ENCODE results near the gene ZNF530.
A peak's percentile ranks its signal among the peaks of the same experiment; 100 is the strongest.

ZNF530 gene

GRCh38 chr19:57615346-57615745, 15.7 kb downstream of the ZNF530 start:
- DNase-seq: no peak

GRCh38 chr19:57620673-57621348, 21.1 kb downstream of the ZNF530 start:
- no peak for DNase-seq

GRCh38 chr19:57623091-57623490, 23.4 kb downstream of the ZNF530 start:
- DNase-seq: no peak

GRCh38 chr19:57632987-57633831, 33.5 kb downstream of the ZNF530 start, which contains the start of gene ZNF211:
ZNF211 (plus strand) TSS chr19:57633168; CDS start chr19:57633347, 179 bp downstream.
- peak; percentile 23 for DNase-seq

GRCh38 chr19:57633832-57634131, 34.1 kb downstream of the ZNF530 start:
- no peak for DNase-seq

- no peak for DNase-seq
Measured at GRCh38 chr19:57637379-57637778, 37.7 kb downstream of the ZNF530 start.

- DNase-seq: no peak
Measured at GRCh38 chr19:57641715-57642234, 42.1 kb downstream of the ZNF530 start.

- no peak for DNase-seq
Measured at GRCh38 chr19:57642396-57643046, 42.8 kb downstream of the ZNF530 start.

GRCh38 chr19:57643734-57644133, 44.0 kb downstream of the ZNF530 start:
- DNase-seq: no peak

- peak; percentile 64 for DNase-seq
Measured at GRCh38 chr19:57648331-57649003, 48.8 kb downstream of the ZNF530 start.

GRCh38 chr19:57651654-57651996, 51.9 kb downstream of the ZNF530 start:
- no peak for DNase-seq

GRCh38 chr19:57653689-57654088, 54.0 kb downstream of the ZNF530 start:
- DNase-seq: no peak

GRCh38 chr19:57655443-57655842, 55.8 kb downstream of the ZNF530 start:
- DNase-seq: no peak

GRCh38 chr19:57656346-57656745, 56.7 kb downstream of the ZNF530 start:
- DNase-seq: no peak
